NCI-H2196 (cell line): ENCODE measurements around the gene BTF3L4.
"Not testable (repeated sequence)": the region's sequence is repeated elsewhere in the genome, so short reads cannot be mapped to it uniquely, and the experiment has no call there.

Source experiments
- DNase-seq: peaks from one replicate; lab custom pipeline; 2025; ENCODE audit not compliant: unreplicated experiment; lab: John Stamatoyannopoulos, UW

Gene BTF3L4

DNA sequence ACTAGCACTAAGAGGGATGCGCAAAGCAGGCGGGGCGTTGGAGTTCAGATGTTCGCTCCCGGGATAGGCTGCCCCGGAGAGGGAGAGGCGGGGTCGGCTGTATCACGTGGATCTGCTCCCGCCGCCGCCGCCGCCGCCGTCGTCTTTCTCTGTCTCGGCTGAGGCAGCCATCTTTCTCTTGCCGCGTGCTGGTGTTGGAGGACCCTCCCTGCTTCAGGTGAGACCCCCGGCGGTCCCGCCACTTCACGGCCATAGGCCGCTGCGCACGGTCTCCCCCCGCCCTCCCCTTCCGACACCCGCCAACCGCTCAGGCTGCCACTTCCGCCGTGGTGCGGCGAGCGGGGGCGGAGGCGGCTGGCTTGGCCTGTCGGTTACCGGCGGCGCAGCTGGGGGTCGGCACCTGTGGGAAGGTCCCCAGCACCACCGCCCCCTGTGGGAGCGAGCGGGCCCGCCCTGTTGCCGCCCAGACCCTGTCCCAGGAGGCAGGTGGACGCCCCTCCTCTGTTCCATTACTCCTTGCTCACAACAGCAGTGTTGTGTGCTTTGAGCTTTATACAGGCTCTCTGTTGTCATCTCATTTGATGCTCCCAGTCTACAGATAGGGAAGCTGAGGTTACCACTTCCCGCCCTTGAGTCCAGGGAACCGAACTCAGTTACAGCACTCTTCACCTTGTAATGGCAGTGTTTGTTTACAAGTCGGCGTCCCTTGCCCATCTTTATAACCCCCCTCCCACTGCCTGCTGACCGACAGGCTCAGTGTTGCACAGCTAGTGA, at the start of gene BTF3L4:
Gene BTF3L4 (plus strand): TSS at position 133 of the 774 bp plus-strand sequence. CDS start 3,553 bp downstream, outside the sequence.
- peak; percentile 96 for DNase-seq

DNA sequence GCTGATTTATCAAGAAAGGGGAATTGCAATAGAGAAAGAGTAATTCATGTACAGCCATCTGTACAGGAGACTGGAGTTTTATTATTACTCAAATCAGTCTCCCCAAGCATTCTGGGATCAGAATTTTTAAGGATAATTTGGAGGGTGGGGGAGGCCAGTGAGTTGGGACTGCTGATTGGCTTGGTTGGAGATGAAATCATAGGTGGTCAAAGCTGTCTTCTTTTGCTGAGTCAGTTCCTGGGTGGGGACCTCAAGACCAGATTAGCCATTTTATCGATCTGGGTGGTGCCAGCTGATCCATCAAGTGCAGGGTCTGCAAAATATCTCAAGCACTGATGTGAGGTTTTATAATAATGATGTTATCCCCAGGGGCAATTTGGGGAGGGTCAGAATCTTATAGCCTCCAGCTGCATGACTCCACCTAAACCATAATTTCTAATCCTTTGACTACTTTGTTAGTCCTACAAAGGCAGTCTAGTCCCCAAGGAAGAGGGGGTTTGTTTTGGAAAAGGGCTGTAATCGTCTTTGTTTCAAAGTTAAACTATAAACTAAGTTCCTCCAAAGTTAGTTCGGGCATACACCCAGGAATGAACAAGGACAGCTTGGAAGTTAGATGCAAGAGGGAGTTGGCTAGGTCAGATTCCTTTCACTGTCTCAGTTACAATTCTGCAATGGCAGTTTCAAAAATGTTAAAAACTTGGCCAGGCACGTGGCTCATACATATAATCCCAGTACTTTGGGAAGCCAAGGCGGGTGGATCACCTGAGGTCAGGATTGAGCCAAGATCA, 48.7 kb upstream of the BTF3L4 start:
- no peak for DNase-seq

DNA sequence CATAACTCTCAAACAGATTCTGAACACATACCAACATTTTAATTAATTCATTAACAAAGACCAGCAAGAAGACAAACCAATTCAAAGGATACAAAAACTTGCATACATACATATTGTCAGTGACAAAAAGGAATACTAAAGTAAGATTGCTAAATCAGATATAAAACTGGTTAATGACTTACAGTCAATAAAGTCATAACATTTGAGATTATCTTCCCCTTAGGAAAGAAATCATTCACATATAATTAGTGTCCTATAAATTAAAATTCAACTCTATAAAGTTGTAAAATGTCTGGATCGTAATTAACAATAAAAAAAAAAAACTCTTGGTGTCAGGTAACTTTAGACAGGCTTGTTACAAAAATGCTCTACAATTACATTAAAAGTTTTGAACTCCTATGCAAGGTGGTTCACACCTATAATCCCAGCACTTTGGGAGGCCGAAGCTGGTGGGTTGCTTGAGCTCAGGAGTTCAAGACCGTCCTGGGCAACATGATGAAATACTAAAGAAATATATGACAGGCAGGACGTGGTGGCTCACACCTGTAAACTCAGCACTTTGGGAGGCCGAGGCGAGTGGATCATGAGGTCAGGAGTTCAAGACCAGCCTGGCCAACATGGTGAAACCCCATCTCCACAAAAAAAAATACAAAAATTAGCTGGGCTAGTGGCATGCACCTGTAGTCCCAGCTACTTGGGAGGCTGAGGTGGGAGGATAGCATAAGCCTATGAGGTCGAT, 47.9 kb upstream of the BTF3L4 start:
- DNase-seq, result no peak

DNA sequence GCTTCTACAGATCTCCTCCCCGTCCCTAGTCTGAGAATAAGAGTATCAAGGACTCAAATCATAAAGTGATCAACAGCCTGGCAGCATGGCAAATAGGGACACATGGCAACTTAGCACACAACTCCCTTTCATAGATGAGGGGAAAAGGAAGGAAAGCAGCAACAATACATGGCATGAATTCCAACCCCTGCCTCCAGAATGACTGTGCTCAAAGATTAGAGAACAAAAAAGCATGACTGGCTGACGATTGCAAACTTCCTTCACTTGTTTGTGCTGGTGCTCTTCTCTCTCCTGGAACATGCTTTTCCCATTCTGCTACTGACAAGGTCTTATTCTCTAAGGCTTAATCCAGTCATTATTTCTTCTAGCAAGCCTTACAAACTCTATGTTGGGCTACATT, 34.0 kb upstream of the BTF3L4 start:
- no peak for DNase-seq

DNA sequence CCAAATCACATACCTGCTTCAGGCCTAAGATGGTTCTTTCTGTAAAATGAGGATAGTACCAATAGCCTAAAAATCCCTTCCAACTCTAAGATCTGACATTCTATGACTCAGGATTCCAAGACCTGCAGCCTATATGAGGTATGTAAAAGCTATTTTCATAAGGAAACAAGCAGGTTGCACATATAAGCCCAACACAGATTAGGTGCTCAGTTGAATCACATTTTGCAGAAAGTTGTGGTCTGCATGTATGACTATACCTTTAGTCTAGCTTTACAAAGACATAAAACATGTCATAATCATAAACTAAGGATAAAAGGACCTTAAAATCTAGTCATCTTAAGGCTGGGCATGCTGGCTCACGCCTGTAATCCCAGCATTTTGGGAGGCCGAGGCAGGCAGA, 29.8 kb upstream of the BTF3L4 start:
- DNase-seq, result no peak

DNA sequence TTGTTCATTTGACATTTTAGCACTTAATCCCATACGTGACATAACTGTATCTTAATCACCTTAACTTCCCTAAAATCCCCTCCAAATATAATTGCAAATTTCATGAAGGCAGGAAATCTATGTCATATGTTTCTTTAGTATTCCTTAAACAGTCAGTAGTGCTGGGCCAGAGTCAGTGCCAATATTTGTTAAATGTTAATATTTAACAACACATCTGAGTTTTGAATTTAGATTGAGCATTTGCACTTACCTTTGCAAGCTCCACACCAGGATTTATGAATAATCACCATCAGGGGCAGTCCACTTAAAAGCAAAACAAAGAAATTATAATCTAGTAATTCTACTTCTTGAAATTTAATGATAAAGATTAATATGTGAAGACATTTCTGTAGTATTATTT, 27.8 kb upstream of the BTF3L4 start:
- DNase-seq, result no peak

DNA sequence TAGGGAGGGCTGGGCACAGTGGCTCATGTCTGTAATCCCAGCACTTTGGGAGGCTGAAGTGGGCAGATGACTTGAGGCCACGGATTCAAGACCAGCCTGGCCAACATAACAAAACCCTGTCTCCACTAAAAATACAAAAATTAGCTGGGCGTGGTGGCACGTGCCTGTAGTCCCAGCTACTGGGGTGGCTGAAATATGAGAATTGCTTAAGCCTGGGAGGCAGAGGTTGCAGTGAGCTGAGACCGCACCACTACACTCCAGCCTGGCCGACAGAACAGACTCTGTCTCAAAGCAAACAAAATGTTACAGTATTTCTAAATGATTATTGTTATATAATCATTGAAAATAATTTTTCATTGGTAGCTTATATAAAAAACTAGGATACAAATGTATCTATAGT, 27.3 kb upstream of the BTF3L4 start:
- not testable (repeated sequence) for DNase-seq

DNA sequence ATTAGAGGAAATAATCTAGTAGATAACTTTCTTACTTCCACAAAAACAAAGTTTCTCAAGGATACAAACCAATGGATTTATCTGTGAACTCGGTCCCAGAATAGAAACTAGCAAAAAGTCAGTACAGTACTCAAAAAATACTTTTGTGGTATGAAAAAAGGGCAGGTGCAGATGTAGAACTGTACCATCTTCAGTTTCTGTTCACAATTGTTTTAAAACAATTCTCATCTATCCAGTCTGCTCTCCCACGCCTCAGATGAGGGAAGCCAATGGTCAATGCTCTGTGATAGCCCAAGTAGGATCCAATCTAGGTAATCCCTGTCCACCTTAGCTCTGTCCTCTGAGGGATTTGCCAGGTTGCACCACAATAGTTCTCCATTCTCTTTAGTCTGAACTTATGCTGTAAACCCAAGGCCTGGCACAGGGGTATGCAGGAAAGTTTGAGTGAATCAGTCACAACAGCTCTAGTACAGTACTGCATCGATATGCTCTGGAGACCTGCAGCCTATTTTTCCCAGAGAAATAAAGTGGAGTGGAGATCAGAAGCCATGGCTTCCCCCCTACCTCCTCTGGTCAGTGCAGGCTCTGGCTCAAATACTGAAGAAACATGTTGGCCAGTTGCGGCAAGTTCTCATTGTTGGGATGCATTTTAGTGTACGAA, 23.8 kb upstream of the BTF3L4 start:
- DNase-seq, result no peak

DNA sequence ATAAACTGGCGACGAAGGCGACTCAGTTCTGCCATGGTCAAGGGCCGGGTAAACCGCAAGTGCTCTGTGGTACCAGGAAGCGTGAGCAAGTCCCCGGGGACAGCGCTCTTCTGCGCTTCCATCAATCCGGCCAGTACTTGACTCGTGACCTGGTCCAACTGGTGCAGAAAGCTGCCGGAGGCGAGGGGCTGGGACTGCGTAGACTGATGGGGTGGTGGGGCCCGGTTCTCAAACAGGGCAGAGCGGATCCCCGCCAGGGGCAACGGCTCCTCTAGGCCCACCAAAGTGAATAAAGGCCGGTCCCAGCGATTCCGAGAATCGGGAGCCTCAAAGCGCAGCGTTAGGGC, 23.3 kb upstream of the BTF3L4 start:
- no peak for DNase-seq

DNA sequence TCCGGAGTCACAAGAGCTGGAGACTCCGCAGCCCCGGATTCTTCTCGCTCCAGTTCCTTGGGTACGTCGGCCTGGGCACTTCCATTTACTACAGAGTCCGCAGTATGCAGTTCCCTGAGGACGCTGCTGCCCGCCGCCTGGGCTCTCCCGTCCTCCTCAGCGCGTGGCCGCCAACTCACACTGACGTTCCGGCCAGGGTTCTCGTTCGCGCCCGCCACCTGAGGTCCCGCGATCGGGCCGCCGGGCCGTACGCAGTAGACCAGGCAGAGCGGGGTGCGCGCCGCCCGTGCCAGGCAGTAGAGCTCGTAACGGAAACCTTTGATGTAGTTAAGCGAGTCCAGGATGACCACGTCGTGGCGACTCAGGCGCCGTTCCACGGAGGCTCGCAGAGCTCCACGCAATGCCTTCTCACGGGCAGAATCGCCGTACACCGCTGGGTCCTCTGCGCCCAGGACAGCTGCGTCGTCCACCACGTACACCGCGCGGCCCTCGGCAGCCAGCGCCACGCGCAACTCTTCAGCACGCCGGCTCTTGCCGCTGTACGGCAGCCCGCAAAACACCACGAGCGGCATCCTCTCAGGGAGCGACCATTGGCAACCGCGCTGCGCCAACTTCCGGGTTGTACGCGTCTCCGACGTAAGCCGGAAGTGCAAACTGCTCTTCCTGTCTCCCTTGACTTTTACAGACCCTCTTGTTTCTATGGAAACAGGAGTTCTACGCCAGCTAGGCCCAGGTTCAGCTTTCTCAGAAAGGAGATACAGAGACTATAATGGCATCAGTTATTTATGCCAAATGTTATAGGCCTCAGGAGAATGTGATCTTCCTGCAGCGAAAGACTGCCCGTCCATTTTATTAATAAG, 22.7 kb upstream of the BTF3L4 start, which contains the start of gene KTI12:
Gene KTI12 (minus strand): TSS at position 621 of the 860 bp plus-strand sequence. CDS start 49 bp downstream, at position 572.
- DNase-seq, result peak; percentile 93

DNA sequence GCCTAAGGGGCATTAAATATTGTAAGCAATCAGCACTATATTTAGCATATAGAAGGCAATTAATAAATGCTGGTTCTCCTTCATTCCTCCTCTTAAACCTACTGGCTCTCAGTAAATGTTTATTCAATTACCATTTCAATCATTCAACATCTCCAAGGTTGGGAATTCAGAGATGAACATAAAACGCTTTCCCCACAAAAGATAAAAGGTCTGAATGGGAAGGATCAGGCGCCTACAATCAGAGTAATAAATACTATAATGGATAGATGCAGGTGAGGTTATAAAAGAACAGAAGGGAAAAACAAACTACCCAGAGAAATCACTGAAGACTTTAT, 22.1 kb upstream of the BTF3L4 start:
- no peak for DNase-seq

DNA sequence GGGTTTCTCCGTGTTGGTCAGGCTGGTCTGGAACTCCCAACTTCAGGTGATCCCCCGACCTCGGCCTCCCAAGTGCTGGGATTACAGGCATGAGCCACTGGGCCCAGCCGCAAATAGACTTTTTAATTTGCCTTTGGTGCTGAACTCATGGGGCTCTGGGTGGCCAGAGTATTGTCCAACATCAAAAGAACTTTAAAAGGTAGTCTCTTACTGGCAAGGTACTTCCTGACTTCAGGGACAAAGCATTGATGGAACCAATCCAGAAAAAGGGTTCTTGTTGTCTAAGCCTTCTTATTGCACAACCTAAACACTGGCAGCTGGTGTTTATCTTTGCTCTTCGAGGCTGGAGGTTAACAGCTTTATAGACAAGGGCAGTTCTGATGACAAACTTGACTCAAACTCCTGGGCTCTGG, 18.7 kb upstream of the BTF3L4 start:
- peak; percentile 82 for DNase-seq

DNA sequence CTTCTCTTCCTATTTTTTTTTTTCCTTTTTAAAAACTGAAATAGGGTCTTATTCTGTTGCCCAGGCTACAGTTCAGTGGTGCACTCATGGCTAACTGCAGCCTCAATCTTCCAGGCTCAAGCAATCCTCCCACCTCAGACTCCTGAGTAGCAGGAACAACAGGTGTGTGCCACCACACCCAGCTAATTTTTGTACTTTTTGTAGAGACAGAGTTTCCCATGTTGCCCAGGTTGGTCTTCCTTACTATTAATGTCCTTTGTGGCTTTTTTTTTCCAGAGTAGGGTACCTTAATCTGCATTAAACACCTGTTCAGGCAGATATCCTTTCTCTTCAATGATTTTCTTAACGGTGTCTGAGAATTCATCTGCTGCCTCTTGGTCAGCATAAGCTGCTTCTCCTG, 18.2 kb upstream of the BTF3L4 start:
- no peak for DNase-seq

DNA sequence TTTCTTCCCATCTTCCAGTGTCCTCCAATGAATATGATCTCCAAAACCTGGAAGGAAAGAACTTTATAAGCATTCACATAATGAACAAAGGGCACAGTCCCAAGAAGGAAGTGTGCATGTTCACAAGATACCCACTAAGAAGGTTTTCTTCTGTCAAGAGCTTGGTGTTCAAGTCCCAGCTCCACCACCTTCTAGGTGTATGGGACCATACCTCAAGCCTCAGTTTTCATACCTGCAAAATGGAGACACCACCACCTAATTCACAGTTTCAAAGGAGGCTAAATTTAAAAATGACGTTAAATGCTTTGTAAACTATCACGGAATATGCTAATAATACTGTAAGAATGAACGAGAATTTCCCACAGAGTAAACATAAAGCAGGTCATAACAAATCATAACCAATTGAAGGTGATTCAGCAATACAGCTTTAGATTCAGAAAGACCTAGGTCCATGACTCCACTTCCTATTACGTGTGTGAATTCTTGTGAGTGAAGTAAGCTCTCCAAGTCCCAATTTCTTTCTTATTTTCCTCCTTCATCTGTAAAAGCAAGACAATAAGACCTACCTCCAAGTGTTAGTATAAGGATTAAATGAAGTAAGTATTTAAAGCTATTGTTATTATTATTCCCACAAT, 14.4 kb upstream of the BTF3L4 start:
- DNase-seq, result no peak

DNA sequence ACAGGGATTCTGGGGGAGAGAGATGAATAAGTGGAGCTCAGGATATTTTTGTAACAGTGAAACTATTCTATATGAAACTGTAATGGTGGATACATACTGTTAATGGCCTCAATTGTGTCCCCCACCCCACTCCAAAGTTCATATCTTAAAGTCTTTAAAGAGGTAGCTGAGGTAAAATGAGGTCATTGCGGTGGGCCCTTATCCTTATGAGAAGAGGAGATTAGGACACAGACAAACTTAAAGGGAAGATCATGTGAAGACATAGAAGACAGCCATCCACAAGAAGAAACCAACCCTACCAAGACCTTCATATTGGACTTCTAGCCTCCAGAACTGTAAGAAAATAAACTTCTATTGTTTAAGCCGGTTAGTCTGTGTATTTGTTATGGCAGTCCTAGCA, 10.9 kb upstream of the BTF3L4 start:
- DNase-seq, result no peak

DNA sequence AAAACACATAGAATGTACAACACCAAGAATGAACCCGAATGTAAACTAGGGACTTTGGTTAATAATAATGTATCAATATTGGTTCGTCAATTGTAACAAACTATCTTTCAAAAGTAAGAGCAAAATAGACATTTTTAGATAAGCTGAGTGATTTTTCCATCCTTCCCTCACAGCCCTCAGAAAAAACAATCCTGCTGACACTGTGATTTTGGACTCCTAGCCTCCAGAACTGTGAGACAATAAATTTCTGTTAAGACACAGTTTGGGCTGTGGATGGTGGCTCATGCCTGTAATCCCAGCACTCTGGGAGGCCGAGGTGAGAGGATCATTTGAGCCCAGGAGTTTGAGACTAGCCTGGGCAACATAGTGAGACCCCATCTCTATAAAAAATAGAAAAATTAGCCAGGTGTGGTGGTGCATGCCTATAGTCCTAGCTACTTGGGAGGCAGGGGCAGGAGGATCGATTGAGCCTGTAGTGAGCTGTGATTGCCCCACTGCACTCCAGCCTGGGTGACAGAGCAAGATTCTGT, 10.4 kb upstream of the BTF3L4 start:
- not testable (repeated sequence) for DNase-seq

DNA sequence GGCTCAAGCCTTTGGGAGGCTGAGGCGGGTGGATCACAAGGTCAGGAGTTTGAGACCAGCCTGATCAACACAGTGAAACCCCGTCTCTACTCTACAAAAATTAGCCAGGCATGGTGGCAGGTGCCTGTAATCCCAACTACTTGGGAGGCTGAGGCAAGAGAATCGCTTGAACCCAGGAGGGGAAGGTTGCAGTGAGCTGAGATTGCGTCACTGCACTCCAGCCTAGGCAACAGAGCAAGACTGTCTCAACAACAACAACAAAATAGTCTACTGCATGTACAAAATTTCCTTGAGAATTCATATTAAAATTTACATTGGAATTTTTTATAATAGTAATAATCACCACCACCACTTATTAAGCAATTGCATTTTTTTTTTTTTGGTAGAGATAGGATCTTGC, 6.8 kb upstream of the BTF3L4 start:
- not testable (repeated sequence) for DNase-seq

DNA sequence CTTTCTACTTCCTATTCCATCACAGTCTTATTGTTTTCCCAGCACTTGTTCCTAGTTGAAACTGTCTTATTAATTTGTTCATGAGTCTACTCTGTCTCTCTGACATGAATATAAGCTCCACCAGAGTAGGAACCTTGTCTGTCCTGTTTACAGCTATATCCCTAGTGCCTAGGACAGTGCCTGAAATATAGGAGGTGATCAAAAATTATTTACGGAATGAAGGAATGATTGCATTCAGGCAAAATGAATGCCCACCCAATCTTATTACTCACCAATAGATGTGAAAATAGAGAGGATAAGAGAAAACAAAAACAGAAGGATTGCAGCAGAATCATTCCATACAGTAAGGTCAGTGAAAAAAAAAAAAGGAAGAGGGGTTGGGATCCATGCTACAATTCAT, 2.2 kb upstream of the BTF3L4 start:
- DNase-seq, result no peak

DNA sequence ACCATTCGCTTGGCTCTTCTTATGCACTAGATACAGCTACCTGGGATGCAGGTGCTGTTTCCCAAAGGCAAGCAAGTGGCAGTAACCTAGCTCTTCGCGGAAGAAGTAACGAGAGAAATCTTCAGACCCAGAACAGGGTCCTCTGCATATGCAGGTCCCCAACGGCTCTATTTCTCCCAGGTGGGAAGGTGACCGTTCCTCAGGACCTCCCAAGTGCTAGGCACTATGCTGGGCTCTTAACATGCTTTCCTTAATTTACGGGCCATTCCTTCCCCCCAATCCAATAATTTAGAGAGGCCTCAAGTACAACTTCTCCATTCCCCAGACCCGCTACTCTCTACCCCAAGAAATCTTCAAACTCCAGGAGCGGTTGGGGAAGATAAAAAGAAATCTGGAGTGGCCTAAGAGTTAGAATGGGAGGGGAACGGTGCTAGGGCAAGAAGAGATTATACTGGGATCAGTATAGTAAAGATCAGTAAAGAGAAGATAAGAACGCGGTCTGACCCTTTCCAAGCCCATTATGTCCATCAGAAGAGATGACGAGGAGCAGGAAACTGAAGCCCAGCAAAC, 1.5 kb upstream of the BTF3L4 start:
- DNase-seq, result no peak
